GF-D8 (cell line): ENCODE data around the gene PAM.
A peak's percentile ranks its signal among the peaks of the same experiment; 100 is the strongest.

Source experiments
- DNase-seq: peaks from one replicate; lab custom pipeline; 2025; lab: John Stamatoyannopoulos, UW

Gene PAM

DNA sequence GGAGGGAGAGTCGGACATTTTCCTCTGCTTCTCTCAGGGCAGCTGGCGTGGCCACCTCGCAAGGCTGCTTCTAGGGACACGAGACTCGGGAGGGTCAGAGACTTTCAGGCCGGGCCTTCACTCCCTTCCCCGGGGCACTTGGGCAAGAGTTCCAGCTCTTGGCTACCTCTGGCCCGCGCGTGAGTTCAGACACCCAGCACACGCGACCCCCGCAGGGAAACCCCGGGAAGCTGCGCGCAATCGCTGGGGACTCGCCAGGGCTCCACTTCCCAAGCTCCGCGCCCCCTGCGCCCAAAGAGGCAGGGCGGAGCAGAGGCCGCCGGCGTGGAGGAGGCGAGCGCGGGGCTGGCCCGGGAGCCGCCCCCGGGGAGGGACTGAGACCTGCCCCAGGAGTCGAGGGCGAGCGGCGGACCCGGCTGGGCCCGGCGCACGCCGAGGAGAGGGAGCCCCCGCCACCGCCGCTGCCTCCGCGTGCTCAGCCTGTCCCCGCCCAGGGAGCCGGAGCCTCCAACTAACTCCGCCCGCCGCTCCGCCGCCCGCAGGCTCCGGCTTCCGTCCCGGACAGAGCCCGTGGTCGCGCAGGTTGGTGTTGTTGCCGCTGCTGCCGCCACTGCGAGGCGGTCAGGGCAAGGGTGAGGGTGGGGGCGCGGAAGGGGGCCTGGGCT, at the start of gene PAM:
Gene PAM, plus strand, starts transcription at position 539 of the 665 bp plus-strand sequence. CDS start 110,891 bp downstream, outside the sequence.
- DNase-seq = peak; percentile 9

DNA sequence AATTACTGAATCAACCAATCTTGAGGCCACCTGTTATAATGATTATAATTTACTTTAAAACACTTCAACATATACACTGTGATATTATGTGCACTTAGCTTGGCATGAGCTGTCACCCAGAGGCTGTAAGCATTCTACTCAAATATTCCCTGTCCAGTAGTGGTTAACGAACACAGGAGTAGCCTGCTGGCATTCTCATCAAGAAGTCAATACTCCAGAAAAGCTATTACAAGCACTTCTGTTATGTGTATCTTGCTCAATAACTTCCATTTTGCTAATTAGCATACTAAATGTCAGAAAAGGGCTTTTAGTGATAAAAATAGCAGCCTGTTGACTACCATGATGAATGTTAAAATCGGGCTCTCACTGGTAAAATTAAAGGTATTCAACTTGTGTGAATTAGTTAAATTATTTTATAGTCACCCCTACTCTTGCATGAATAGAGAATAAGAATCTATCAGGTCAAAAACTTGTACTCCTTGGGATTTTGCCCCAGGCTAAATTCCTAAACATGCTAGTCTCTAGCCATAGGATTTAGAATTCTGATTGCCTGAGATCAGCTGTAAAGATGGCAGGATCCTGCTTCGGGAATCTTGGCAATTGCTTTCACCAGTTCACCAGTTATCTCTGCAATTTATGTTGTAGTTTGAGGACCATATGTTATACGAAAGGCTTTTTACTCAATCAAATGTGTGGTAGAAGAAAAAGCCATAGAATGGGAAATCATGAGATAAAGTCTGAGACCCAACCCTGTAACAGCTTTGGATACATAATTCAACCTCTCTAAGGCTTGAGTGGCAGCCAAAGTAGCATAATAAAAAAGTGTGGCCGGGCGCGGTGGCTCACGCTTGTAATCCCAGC, 43.4 kb upstream of the PAM start:
- no peak for DNase-seq

DNA sequence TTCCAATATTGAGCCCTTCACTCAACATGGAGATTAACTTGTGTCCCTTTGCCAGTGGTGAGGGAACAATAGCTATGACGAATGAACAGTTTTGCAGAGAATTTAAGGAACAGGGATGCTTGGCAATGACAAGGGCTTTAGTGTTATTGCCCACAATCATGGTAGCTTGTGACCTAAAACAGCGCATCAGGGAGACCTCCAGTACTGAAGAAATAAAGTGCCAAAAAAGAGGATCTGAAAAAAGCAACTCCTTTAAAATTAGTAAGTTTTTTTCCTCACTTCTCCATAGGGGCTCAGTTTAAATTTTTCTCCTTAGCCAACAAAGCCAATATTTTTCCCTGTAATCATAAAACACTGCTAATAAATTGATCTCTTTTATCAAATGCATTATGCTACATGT, 41.8 kb upstream of the PAM start:
- DNase-seq = no peak

DNA sequence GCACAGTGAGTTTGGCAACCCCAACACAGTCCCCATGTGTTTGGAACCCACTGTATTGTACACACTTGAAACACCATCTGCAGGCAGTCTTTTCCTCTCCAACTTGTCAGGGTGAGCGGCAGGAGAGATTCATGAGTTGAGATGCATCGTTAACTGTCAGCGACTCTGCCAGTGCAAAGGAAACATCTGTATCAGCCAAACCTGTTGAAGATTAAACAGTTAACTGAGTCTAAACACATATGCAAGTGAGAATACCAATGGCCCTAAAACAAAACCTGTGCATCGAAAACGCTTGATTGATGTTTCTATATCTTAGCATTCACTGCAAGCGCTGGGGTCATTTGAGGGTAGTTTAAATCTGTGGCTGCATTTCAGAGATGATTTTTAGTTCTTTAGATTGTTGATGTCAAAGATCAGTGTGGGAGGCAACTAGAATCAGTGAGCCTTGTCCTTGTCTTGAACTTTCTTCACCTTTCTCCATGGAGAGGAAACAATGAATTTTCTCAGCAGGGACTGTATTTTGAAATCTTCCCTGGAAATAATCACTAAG, 41.3 kb upstream of the PAM start:
- DNase-seq = no peak

DNA sequence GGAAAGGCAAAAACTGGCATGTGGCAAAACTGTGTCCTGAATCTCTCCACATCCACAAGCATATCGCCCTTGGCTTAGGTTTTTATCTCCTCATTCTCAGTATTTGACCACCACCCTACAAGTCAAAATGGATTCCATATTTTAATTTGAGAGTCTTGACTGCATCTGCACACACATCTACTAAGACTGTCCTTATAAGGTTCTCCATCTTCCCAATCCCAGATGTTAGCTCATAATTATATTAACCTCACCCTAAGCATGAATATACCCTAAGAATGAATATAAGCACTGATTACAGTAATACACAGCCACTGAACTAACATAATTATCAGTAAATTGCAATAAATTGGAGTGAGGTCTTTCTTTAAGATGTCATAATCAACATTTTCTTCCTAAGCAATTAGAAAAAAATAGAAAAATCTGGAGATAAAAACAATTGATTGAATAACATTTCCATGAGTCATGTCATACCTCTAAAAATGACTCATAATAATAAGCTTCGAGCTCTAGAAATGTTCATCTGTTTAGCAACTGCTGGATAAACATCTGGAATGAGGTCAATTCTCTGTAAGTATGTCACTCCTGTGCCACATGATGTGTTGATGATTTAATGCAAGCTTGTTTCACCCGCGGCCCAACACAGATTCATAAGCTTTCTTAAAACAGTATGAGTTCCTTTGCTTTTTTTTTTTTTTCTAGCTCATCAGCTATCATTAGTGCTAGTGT, 39.9 kb upstream of the PAM start:
- no peak for DNase-seq

DNA sequence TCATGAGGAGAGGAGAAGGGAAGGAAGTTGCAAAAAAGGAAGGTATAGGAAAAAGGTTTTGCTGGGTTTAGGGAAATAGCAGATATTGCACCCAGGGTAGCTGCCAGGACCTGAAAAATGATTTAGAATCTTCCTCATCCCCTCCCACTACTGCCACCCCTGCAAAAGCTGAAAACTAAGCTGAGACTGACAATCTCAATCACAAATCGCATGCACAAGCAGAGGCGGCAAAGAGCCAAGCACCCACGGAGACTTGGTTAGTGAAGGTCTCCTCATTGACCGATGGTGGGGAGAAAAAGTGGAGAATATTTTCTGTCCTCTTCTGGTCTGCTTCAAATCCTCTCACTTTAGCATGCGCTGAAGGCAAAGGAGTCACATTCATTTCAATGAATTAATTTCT, 39.1 kb upstream of the PAM start:
- no peak for DNase-seq

DNA sequence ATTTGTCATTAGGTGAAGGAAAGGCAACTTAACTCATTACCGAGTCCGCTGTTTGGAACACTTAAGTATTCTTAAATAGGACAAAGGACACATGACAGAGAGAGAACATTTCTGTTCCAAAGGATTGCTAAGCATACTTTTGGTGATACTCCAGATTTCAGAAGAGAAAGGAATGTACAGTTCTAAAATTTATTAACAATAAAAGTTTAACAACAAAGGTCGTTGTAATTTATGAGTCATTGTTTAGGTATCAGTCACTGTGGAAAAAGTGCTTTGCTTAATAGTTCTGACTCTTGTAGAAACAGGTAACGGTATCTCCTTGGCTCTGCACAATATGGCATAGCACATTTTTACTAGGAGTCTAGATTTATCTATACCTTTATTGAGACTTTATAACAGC, 36.3 kb upstream of the PAM start:
- DNase-seq = no peak

DNA sequence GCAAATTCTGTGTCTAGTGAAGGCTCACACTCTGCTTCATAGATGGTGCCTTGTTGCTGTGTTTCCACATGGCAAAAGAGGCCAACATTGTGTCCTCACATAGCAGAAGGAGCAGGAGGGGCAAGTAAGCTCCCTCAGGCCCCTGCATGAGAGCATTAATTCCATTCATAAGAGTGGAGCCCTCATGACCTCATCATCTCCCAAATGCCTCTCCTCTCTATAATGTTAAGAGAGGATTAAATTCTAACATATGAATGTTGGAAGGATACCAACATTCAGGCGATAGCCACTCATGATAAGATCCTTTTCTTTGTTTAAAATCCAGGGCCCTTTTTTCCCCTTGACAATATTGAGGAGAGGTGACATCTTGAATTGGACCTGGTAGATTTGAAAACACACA, 35.2 kb upstream of the PAM start:
- DNase-seq = no peak

DNA sequence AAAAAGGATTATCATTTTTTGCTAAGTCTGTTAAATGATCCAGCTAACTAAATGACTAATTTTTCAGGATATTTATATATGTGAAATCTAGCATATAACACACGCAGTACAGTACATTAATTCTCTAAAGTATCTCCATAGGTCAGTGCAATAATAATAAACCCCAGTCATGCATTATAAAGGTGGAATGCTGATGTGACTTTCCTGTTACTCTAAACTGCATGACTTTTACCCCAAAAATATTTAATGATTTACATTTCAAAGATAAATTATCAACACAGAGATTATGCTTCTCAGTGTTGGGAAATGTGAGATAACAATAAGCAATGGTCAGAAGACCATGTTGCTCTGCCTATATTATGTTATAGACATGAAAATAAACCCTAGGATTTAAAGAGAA, 34.1 kb upstream of the PAM start:
- DNase-seq = no peak

DNA sequence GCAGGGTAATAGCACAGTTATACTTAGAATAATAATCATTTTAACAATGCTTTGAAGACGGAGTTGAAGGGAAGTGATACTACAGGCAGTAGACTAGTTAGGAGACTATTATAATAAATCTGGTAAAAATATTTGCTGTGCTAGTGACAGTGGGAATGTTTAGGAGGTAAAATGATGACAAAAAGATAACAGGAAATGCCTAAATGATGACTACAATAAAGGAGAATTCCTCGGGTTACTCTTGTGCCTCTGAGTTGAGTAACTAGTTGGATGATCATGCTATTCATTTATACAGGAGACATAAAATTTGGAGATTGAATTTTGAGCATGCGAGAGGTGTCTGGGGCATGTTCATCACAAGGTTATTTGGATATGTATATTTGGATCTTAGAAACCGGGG, 32.2 kb upstream of the PAM start:
- DNase-seq = no peak

DNA sequence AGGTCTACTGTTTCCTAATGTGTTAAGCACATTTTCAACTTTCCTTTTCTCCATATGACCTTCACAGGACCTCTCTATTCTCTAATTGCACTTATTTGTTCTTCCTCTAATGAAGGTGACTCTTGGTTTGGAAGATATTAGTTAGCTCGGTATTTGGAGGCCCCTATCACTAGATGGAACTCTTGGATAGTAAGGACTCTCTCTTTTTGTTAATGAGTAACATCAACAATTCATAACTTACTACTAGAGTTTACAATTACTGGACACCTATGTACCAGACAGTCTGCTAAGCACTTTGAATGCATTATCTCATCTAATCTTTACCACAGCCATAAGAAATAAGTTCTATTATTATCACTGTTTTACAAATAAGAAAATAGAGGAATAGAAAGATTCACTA, 23.4 kb upstream of the PAM start:
- DNase-seq = no peak

DNA sequence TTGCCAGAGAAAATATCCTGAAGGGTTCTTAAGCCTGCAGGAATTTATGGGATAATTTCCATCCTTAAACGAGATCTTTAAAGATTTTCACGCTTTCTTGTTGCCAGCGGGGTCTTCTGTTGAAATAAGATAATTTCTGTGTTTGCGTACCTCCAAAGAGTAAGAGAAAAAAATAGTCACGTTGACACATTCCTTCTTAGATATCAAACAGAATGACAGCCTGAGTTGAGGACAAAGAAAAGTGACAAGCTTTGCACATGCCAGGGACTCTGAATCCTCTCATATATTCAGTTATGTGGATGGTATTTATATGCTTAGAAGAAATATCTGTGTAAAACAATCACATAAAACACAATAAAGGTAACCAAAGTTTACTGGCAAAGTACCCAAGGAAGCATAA, 21.6 kb upstream of the PAM start:
- no peak for DNase-seq

DNA sequence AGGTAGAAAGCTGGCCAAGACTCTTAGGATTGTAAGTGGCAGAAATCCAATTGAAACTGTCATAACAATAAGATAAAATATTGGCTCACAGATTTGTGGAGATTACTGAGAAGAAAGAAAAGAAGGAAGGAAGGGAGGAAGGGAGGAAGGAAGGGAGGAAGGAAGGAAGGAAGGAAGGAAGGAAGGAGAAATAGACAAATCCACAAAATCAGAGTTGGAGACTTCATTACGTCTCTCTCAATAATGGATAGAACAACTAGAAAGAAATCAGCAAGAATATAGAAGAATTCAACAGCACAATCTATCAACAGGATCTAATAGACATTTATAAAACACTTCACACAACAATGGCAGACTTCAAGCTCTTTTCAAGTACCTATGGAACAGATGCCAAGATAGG, 17.9 kb upstream of the PAM start:
- no peak for DNase-seq

DNA sequence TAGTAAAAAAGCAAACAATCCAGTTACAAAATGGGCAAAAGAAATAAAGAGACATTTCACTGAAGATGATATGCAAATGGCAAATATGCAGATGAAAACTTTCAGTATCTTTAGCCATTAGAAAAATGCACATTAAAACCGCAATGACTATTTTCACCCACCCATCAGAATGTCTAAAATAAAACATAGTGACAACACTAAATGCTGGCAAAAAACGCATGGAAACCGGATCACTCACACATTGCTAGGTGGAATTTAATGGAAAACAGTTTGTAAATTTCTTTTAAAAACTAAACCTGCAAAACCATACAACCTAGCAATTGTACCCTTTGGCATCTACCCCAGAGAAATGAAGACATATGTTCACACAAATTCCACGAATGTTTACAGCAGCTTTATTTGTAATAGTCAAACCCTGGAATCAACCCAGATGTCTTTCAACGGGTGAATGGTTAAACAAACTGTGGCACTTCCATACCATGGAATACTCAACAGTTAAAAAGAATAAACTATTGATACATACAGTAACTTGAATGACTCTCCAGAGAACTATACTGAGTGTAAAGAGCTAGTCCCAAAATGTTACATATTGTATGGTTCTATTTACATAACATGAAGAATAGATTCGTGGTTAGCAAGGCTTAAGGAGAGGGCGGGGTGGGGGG, 17.2 kb upstream of the PAM start:
- DNase-seq = no peak

DNA sequence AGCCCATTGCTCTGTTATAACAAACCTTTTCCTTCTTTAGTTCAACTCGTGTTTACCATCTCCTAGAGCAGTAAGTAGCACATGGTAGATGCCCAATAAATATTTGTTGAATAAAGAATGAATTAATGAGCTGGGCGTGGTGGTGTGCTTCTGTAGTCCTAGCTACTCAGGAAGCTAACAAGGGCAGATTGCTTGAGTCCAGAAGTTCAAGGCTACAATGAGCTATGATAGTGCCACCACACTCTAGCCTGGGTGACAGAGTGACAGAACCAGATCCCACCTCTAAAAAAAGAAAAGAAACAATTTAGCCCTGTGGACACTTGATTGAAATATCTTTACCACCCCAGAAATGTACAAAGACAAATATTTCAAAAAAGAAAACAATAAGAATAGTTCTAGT, 14.6 kb upstream of the PAM start:
- DNase-seq = no peak

DNA sequence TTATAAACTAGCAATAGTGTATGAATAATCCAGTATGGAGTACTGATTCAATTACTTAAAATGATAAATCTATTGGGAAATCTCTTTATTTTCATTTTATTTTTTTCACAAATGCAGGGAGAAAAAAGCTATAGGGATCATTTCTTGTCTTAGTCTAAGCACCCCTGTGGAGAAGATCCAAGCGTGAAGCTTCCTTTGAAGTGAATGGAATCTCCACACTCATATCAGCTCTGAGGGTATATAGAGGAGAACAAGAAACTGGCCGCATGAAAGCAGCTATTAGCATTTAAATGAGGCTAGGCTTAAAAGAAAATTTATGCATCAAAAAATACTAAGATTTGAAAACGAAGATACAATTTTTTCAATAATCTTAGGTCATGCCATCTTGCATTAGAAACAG, 12.9 kb upstream of the PAM start:
- no peak for DNase-seq

DNA sequence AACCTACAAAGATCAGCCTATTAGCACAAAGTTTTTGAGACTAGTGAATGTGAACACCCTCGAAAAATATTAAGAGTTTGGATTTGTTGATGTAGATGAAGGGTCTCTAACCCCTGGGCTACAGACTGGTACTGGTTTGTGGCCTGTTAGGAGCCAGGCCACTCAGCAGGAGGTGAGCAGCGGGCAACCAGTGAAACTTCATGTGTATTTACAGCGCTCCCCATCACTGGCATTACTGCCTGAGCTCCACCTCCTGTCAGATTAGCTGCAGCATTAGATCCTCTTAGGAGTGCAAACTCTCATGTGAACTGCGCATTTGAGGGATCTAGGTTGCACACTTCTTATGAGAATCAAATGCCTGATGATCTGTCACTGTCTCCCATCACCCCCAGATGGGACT, 11.2 kb upstream of the PAM start:
- no peak for DNase-seq

DNA sequence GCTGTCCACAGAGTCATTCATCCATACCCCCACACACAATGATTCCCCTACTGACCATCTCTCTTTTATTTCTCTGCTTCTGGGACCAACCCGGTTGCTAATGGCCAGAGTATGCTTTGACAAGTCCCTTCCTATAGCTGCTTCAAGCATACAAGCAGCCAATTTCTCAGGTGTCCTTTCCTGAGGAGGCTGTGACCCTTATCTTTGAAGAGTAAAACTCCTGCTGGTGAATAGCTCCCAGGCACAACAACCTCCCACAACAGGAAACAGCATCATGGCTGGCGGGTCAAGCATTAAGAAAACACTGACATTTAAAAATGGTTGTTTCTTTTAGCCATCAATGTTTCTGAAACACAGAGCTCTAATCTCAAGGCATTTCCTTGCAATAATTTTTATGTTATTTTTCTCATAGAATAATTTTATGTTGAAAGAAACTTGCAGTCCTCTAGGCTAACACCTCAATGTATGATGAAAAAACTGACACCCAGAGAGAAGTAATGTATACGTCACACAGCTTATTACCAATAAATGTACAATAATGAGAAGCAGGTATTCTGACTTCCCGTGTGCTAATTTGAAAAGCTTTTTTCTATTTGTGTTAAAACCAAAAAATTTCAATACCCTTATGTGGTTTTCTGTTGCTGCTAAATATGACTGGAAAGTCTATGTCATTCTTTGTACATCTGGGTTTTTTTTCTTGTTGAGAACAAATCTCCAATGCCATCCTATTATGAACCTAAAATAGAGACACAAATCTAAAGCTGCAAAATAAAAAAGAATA, 7.5 kb upstream of the PAM start:
- DNase-seq = no peak

DNA sequence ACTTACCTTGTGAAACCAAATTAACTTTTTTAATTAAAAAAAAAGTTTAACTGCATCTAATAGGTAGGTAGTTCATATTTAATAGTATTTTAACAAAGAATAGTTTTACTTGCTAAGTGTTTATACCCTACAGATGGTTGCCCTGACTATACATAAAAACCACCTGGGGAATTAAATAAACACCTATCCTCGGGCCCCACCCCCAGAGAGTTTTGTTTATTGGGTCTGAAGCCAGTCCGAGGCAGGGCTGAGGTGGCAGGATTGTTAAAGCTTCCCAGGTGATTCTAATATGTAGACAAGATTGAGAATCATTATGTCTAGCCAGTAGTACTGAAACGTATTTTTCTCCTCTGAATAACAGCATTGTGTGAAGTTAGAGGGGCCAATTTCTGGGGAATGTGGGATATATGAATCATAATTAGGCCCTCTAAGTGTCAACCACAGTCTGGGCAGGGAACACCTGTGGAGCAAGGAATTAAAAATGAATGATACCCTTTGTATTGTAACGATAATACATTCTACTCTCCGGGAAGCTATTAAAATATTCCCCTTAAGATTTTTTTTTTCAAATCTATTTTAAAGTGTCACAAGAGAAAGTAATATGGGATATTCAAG, 5.6 kb upstream of the PAM start:
- no peak for DNase-seq

DNA sequence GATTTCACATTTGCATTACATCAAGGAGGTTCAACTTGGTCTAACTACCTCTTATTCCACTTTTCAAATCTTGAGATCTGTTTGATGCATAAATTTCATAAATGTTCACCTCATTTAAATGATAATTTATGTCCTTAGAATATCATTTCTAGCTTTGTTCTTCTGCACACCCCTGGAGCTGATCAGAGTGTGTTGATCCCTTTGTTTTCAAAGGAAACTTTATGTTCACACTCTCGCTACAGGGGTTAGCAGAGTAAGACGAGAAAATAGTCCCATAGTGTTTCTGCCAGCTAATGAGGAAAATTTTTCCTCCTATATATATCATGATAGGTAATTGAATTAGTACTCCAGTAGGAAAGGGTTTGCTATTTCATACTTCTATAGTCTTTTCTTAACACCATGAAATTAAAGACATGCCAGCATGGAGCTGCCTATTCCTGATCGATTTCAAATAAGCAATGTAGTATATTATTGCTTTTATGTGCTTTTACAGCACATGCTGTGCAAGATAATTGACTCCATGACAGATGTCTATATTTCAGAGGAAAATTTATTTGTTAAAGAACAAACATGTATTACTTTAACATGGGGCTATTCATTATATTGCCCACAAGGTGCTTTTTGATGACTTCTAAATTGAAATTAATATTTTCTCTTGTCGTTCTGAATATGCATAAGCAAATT, 4.8 kb upstream of the PAM start:
- no peak for DNase-seq
